Uterus (tissue), 4 donors: Measurements from ENCODE around the gene PEPD. TPM values are rescaled to one million over a fixed set of nuclear protein-coding genes. Genes with fewer than 3 reads are reported as not detected.

Experiments
- DNase-seq, 2 donors: peaks; one replicate each; pipeline ENCODE4 v3.0.0-alpha.2; 2019 to 2020
- H3K27ac ChIP-seq, 2 donors: fragments of 200-600 bp; sonication (generic); 1 replicate in 1 of 2; 2 replicates in 1 of 2; pipeline ENCODE4 v1.5.1; 2016 to 2018
- H3K27me3 ChIP-seq, 2 donors: fragments of 200-600 bp; sonication (generic); one replicate each; pipeline ENCODE4 v1.5.1; 2018 to 2019; ENCODE audit warnings: control low read depth in 1 of 2
- H3K36me3 ChIP-seq, 2 donors: fragments of 200-600 bp; sonication (generic); one replicate each; pipeline ENCODE4 v1.5.1; 2019; ENCODE audit warnings: control low read depth in 1 of 2
- H3K4me1 ChIP-seq, 2 donors: fragments of 200-600 bp; sonication (generic); one replicate each; pipeline ENCODE4 v1.5.1; 2018 to 2019; ENCODE audit warnings: control low read depth in 1 of 2
- H3K4me3 ChIP-seq, 2 donors: fragments of 200-600 bp; sonication (generic); 1 replicate in 1 of 2; 2 replicates in 1 of 2; pipeline ENCODE4 v1.5.1; 2018 to 2019; ENCODE audit warnings: mild to moderate bottlenecking in 1 of 2
- H3K9me3 ChIP-seq, 2 donors: fragments of 200-600 bp; sonication (generic); one replicate each; pipeline ENCODE4 v1.5.1; 2019; ENCODE audit warnings: control low read depth in 1 of 2
- CTCF ChIP-seq, 4 experiments: fragments of 200-600 bp in 2 of 4; fragments of 450-650 bp in 2 of 4; sonication (generic) in 2 of 4; IDR thresholded peaks; one replicate each; pipeline ENCODE4 v1.5.1; 2016 to 2019; ENCODE audit warnings: antibody characterized with exemption in 4 of 4, mild to moderate bottlenecking in 2 of 4, moderate library complexity in 1 of 4
- POLR2A ChIP-seq, 2 donors: fragments of 450-650 bp; IDR thresholded peaks; one replicate each; pipeline ENCODE4 v1.6.1; 2016; ENCODE audit warnings: antibody characterized with exemption in 2 of 2, mild to moderate bottlenecking in 1 of 2, moderate library complexity in 1 of 2
- intact Hi-C: fragments of 100-400 bp; cut with DNase I; formaldehyde crosslinking; loops from one replicate; pipeline ENCODE4 v1.15.1; 2023; ENCODE audit warnings: low total_unique reads
- total RNA-seq, 4 donors: library from RNA; depleted of rRNA in 3 of 4; stranded (reverse); fragments of >200 nt in 3 of 4; gene quantifications; one replicate each; pipeline versions ENCODE4 v1.1.0 to v1.2.4, GENCODE V29; 2014 to 2023
- donor health status: DM: yes; HTN: yes; CAD: no.

The PEPD gene
- total RNA-seq, 4 donors from 2014 or later, result 26.1 to 47.0 (median 37.9) TPM

- no peak overlapping the region for H3K27ac ChIP-seq
- no peaks in the 10 kb centered on the region for H3K9me3 ChIP-seq
Measured at GRCh38 chr19:33368074-33368864, 153.3 kb downstream of the PEPD start.

GRCh38 chr19:33366897-33367296, 154.7 kb downstream of the PEPD start:
- no peaks in the 10 kb centered on the region for H3K36me3 ChIP-seq
- no peaks in the 10 kb centered on the region for H3K4me1 ChIP-seq
- H3K4me3 ChIP-seq, result no peak overlapping the region
- H3K9me3 ChIP-seq, result no peaks in the 10 kb centered on the region
- TF ChIP-seq CTCF (IDR thresholded peaks at IDR 0.05) (no peak), POLR2A (IDR thresholded peaks at IDR 0.05) (no peak)
- no peak for DNase-seq
- no peaks in the 10 kb centered on the region for H3K27me3 ChIP-seq
- intact Hi-C loops, result no loop called here
- no peak overlapping the region for H3K27ac ChIP-seq

More at GRCh38 chr19:33368074-33368864, 153.3 kb downstream of the PEPD start:
- Histone ChIP-seq H3K4me3 (no peak overlapping the region), H3K27me3 (no peaks in the 10 kb centered on the region), H3K36me3 (no peaks in the 10 kb centered on the region), H3K4me1 (no peaks in the 10 kb centered on the region)
- no peak for DNase-seq
- TF ChIP-seq CTCF (IDR thresholded peaks at IDR 0.05) (no peak), POLR2A (IDR thresholded peaks at IDR 0.05) (no peak)
- intact Hi-C loops, result no loop called here

GRCh38 chr19:33366127-33366526, 155.5 kb downstream of the PEPD start:
- no peaks in the 10 kb centered on the region for H3K9me3 ChIP-seq
- DNase-seq, result no peak
- no peaks in the 10 kb centered on the region for H3K4me1 ChIP-seq
- H3K27me3 ChIP-seq, result no peaks in the 10 kb centered on the region
- H3K27ac ChIP-seq, result no peak overlapping the region
- intact Hi-C loops, result no loop called here
- no peak overlapping the region for H3K4me3 ChIP-seq
- no peaks in the 10 kb centered on the region for H3K36me3 ChIP-seq
- TF ChIP-seq POLR2A (IDR thresholded peaks at IDR 0.05) (no peak), CTCF (IDR thresholded peaks at IDR 0.05) (no peak)

- no peak for TF ChIP-seq CTCF (IDR thresholded peaks at IDR 0.05)
- TF ChIP-seq POLR2A (IDR thresholded peaks at IDR 0.05), result no peak
- Histone ChIP-seq H3K36me3 (no peaks in the 10 kb centered on the region), H3K4me3 (no peak overlapping the region), H3K27me3 (no peaks in the 10 kb centered on the region), H3K9me3 (no peaks in the 10 kb centered on the region), H3K27ac (no peak overlapping the region), H3K4me1 (no peaks in the 10 kb centered on the region)
- intact Hi-C loops, result no loop called here
- no peak for DNase-seq
Measured at GRCh38 chr19:33365691-33366090, 155.9 kb downstream of the PEPD start.

- DNase-seq, result no peak
- no peaks in the 10 kb centered on the region for H3K27me3 ChIP-seq
- no peaks in the 10 kb centered on the region for H3K4me1 ChIP-seq
- TF ChIP-seq POLR2A (IDR thresholded peaks at IDR 0.05), result no peak
- TF ChIP-seq CTCF (IDR thresholded peaks at IDR 0.05), result no peak
- no peak overlapping the region for H3K4me3 ChIP-seq
- intact Hi-C loops, result no loop called here
- no peaks in the 10 kb centered on the region for H3K9me3 ChIP-seq
- H3K36me3 ChIP-seq, result no peaks in the 10 kb centered on the region
- no peak overlapping the region for H3K27ac ChIP-seq
Measured at GRCh38 chr19:33363476-33363875, 158.1 kb downstream of the PEPD start.
